ENCODE data around the gene CTSD.

The CTSD gene

GRCh38 chr11:1729692-1730011 lies 34.1 kb downstream of the CTSD start:
- DNase-seq = no peak
- Histone ChIP-seq H3K27ac (no peak overlapping the region), H3K36me3 (replicated peaks) (no peaks in the 10 kb centered on the region), H3K27me3 (replicated peaks) (peaks cover 3% of the 10 kb centered on the region), H3K4me3 (ENCODE audit: low read depth, low read length) (no peak overlapping the region)
- no peak for TF ChIP-seq CTCF (IDR thresholded peaks at IDR 0.05; ENCODE audit: low read depth, low read length, missing control alignments)
- in situ Hi-C loops (cut with HindIII; ENCODE audit: low pct_ligation_motif_present, low sequenced_read_pairs) = no loop called here

GRCh38 chr11:1728931-1729691 lies 34.6 kb downstream of the CTSD start:
- peaks cover 3% of the 10 kb centered on the region for H3K27me3 ChIP-seq (replicated peaks)
- no peak overlapping the region for H3K4me3 ChIP-seq (ENCODE audit: low read depth, low read length)
- no peak for DNase-seq
- in situ Hi-C loops (cut with HindIII; ENCODE audit: low pct_ligation_motif_present, low sequenced_read_pairs) = no loop called here
- no peaks in the 10 kb centered on the region for H3K36me3 ChIP-seq (replicated peaks)
- no peak overlapping the region for H3K27ac ChIP-seq
- TF ChIP-seq CTCF (IDR thresholded peaks at IDR 0.05; ENCODE audit: low read depth, low read length, missing control alignments) = no peak

- Histone ChIP-seq H3K36me3 (replicated peaks) (no peaks in the 10 kb centered on the region), H3K27me3 (replicated peaks) (peaks cover 3% of the 10 kb centered on the region), H3K4me3 (ENCODE audit: low read depth, low read length) (no peak overlapping the region), H3K27ac (no peak overlapping the region)
- TF ChIP-seq CTCF (IDR thresholded peaks at IDR 0.05; ENCODE audit: low read depth, low read length, missing control alignments) = no peak
- no peak for DNase-seq
- in situ Hi-C loops (cut with HindIII; ENCODE audit: low pct_ligation_motif_present, low sequenced_read_pairs) = no loop called here
These were observed 35.4 kb downstream of the CTSD start for GRCh38 chr11:1728301-1728700.

GRCh38 chr11:1727861-1728260 lies 35.9 kb downstream of the CTSD start:
- H3K27ac ChIP-seq = no peak overlapping the region
- no peak overlapping the region for H3K4me3 ChIP-seq (ENCODE audit: low read depth, low read length)
- no peak for DNase-seq
- no peak for TF ChIP-seq CTCF (IDR thresholded peaks at IDR 0.05; ENCODE audit: low read depth, low read length, missing control alignments)
- H3K36me3 ChIP-seq (replicated peaks) = no peaks in the 10 kb centered on the region
- in situ Hi-C loops (cut with HindIII; ENCODE audit: low pct_ligation_motif_present, low sequenced_read_pairs) = no loop called here
- H3K27me3 ChIP-seq (replicated peaks) = peaks cover 3% of the 10 kb centered on the region

- TF ChIP-seq CTCF (IDR thresholded peaks at IDR 0.05; ENCODE audit: low read depth, low read length, missing control alignments) = no peak
- in situ Hi-C loops (cut with HindIII; ENCODE audit: low pct_ligation_motif_present, low sequenced_read_pairs) = no loop called here
- Histone ChIP-seq H3K27me3 (replicated peaks) (peaks cover 3% of the 10 kb centered on the region), H3K4me3 (ENCODE audit: low read depth, low read length) (no peak overlapping the region), H3K27ac (no peak overlapping the region), H3K36me3 (replicated peaks) (no peaks in the 10 kb centered on the region)
- no peak for DNase-seq
These were observed 36.5 kb downstream of the CTSD start for GRCh38 chr11:1727096-1727690.

GRCh38 chr11:1719781-1720180 lies 43.9 kb downstream of the CTSD start:
- Histone ChIP-seq H3K27me3 (replicated peaks) (no peaks in the 10 kb centered on the region), H3K27ac (no peak overlapping the region), H3K4me3 (ENCODE audit: low read depth, low read length) (no peak overlapping the region), H3K36me3 (replicated peaks) (no peaks in the 10 kb centered on the region)
- DNase-seq = no peak
- TF ChIP-seq CTCF (IDR thresholded peaks at IDR 0.05; ENCODE audit: low read depth, low read length, missing control alignments) = no peak
- in situ Hi-C loops (cut with HindIII; ENCODE audit: low pct_ligation_motif_present, low sequenced_read_pairs) = no loop called here
